ENCODE data around the gene GGNBP2.
A peak's percentile ranks its signal among the peaks of the same experiment; 100 is the strongest.

The GGNBP2 gene

GRCh38 chr17:36625188-36625587 lies 80.5 kb downstream of the GGNBP2 start:
- no peak for TF ChIP-seq CTCF (IDR thresholded peaks at IDR 0.05; ENCODE audit: extremely low read depth, insufficient read depth, missing control alignments)
- in situ Hi-C loops (cut with MboI; ENCODE audit: low pct_unique_long_range_greater_than_20kb, low sequenced_read_pairs, unreplicated experiment), result loop anchor here (25.0 kb wide), 2 partner anchors 412 to 612 kb away; no protein-coding TSS in a partner anchor
- no peak for DNase-seq (ENCODE audit: low spot score)

DNA sequence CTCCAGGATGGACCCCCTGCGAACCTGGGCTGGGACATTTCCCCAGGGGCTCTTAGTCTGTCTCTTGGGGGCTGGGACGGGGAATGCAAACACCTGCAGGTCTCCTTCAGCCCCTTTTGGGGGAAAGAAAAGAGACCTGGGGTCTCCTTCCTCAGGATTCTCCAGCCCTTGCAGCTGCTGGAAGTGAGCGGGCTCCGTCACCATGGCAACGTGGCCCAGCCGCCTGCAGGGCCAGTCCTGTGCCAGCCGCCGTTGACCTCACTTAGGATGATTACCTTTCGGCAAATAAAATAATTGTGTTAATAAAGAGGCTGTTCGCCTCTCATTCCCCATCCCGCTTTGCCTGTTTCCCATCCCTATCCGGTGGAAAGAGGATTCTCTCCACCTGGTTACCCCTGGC lies 82.4 kb downstream of the GGNBP2 start:
- TF ChIP-seq CTCF (IDR thresholded peaks at IDR 0.05; ENCODE audit: extremely low read depth, insufficient read depth, missing control alignments), result no peak
- DNase-seq (ENCODE audit: low spot score), result no peak
- in situ Hi-C loops (cut with MboI; ENCODE audit: low pct_unique_long_range_greater_than_20kb, low sequenced_read_pairs, unreplicated experiment), result loop anchor here (25.0 kb wide), 2 partner anchors 410 to 610 kb away; no protein-coding TSS in a partner anchor

DNA sequence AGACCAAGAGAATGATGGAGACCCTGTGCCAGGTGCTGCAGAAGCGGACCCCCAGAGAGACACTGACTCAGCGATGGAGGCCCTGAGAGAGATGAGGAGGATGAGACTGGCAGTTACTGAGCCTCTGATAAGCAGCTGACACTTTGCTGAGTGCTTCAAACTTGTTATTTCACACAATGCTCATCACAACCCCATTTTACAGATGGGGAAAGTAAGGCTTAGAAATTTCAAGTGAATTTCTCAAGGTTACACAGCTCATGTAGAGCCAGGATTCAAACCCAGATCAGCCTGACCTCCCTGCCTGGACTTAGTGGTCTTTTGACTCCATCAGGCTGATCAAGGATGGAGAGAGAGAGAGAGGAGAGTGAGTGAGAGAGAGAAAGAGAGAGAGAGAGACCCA lies 83.9 kb downstream of the GGNBP2 start:
- in situ Hi-C loops (cut with MboI; ENCODE audit: low pct_unique_long_range_greater_than_20kb, low sequenced_read_pairs, unreplicated experiment), result loop anchor here (25.0 kb wide), 2 partner anchors 409 to 609 kb away; no protein-coding TSS in a partner anchor
- no peak for DNase-seq (ENCODE audit: low spot score)
- no peak for TF ChIP-seq CTCF (IDR thresholded peaks at IDR 0.05; ENCODE audit: extremely low read depth, insufficient read depth, missing control alignments)

GRCh38 chr17:36629252-36629847 lies 84.6 kb downstream of the GGNBP2 start:
- DNase-seq (ENCODE audit: low spot score), result peak; percentile 86
- in situ Hi-C loops (cut with MboI; ENCODE audit: low pct_unique_long_range_greater_than_20kb, low sequenced_read_pairs, unreplicated experiment), result loop anchor here (25.0 kb wide), 2 partner anchors 408 to 608 kb away; no protein-coding TSS in a partner anchor
- peak; percentile 99 for TF ChIP-seq CTCF (IDR thresholded peaks at IDR 0.05; ENCODE audit: extremely low read depth, insufficient read depth, missing control alignments)

DNA sequence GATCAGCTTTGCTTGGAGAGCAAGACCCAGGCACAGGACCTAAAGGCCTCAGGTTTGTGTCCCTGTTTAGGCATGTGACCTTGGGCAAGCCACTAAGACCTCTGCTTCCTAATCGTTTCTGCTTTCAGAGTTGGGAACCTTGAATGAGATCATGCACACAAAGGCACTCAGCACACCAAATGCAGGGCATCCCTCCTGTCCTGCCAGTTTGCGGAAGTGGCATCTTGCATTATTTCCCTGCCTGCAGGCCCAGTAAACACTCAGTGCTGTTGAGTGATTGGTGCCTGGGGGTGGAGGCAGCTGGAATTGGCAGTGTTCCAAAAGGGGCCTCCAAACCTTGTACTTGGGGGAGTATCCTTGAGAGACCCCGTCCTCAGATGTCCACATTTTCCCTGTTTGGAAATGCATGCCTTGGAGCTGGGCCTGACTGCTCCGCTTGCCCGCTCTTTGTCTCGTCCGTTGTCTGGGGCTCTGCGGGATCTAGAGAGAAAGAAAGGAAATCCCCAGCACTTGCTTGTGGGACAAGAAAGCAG lies 85.3 kb downstream of the GGNBP2 start:
- in situ Hi-C loops (cut with MboI; ENCODE audit: low pct_unique_long_range_greater_than_20kb, low sequenced_read_pairs, unreplicated experiment), result loop anchor here (25.0 kb wide), 2 partner anchors 407 to 607 kb away; no protein-coding TSS in a partner anchor
- TF ChIP-seq CTCF (IDR thresholded peaks at IDR 0.05; ENCODE audit: extremely low read depth, insufficient read depth, missing control alignments), result no peak
- DNase-seq (ENCODE audit: low spot score), result no peak

- in situ Hi-C loops (cut with MboI; ENCODE audit: low pct_unique_long_range_greater_than_20kb, low sequenced_read_pairs, unreplicated experiment), result loop anchor here (25.0 kb wide), 2 partner anchors 406 to 606 kb away; no protein-coding TSS in a partner anchor
- DNase-seq (ENCODE audit: low spot score), result no peak
- no peak for TF ChIP-seq CTCF (IDR thresholded peaks at IDR 0.05; ENCODE audit: extremely low read depth, insufficient read depth, missing control alignments)
These were observed 86.3 kb downstream of the GGNBP2 start for GRCh38 chr17:36631022-36631421.
